Cerebellar nuclear complex (tissue), 1 donor: ENCODE data around the gene SIRT3.
"Not testable (repeated sequence)": the region's sequence is repeated elsewhere in the genome, so short reads cannot be mapped to it uniquely, and the experiment has no call there.

ENCODE experiments used
- DNase-seq, 2 experiments: peaks; one replicate each; lab custom pipeline; 2025; lab: John Stamatoyannopoulos, UW

Gene SIRT3

GRCh38 chr11:240315-240714 is 4.2 kb upstream of the SIRT3 start:
- DNase-seq: no peak

DNA sequence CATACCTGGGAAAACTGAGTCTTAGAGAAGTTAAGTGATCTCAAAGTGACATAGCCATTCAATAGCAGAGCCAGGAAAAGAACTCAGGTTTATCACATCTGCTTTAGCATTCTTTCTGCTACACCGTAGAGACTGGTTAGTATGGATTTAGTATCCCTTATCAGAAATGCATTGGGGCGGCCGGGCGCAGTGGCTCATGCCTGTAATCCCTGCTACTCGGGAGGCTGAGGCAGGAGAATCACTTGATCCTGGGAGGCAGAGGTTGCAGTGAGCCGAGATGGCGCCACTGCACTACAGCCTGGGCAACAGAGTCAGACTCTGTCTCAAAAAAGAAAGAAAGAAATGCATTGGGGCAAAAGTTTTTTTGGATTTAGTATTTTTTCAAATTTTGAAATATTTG is 2.2 kb upstream of the SIRT3 start:
- not testable (repeated sequence) for DNase-seq

GRCh38 chr11:236774-237767 is 929 bp upstream of the SIRT3 start, which contains the start of gene PSMD13:
Gene PSMD13, plus strand, starts transcription at chr11:236976. Its CDS starts 74 bp downstream, at chr11:237050.
- DNase-seq: peak in 1 of 2 experiments; percentile 21

DNA sequence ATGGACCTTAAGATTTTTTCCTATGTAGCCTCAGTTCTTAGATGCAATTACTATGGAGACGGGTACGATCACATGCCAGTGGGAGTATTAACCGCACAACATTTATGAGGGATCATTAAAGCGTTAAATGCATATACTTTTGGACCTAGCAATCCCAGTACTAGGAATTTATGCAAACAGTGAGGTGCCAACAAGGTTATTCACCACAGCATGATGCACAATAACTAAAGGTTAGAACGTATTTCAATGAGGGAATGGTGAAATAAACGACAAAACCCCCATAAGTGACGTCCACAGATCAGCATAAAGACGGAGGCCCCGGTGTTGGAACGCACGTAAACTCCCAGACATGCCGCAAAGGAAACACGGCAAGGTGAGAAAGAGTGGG is 539 bp downstream of the SIRT3 start:
- no peak for DNase-seq

GRCh38 chr11:235180-235579 is 962 bp downstream of the SIRT3 start:
- DNase-seq: no peak

GRCh38 chr11:232783-233565 is 3.2 kb downstream of the SIRT3 start:
- DNase-seq: no peak

DNA sequence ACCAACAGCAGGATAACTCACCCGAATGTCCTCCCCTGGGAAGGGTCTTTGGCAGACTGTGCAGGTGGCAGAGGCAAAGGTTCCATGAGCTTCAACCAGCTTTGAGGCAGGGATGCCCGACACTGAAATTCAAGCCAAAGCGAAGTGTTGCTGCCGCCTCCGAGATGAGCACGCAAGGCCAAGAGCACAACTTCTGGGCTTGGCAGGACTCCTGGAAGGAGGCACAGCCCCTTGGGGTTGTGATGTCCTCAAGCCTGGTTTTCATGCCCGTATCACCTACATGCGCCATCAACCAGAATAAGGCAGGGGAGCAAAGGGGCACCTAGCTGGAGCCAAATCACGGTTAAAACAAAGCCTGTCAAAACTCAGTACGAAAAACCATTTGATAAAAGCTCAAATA is 5.7 kb downstream of the SIRT3 start:
- DNase-seq: no peak

- DNase-seq: no peak
These were observed 8.2 kb downstream of the SIRT3 start for GRCh38 chr11:227824-228379.

- no peak for DNase-seq
These were observed 10.2 kb downstream of the SIRT3 start for GRCh38 chr11:225734-226453.

- no peak for DNase-seq
These were observed 11.7 kb downstream of the SIRT3 start for GRCh38 chr11:224424-224823.

DNA sequence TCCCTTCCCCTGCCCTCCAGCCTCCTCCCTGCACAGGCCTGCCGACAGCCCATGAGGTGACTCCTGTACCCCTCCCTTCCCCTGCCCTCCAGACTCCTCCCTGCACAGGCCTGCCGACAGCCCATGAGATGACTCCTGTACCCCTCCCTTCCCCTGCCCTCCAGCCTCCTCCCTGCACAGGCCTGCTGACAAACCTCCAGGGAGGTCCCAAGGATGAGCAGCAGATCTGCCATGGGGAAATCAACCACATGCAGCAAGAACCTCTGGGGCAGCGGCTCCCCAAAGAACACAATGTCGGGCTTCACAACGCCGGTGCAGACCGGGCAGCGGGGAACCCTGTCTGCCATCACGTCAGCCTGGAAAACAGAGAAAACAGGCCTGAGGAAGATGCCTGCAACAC is 12.3 kb downstream of the SIRT3 start:
- no peak for DNase-seq

DNA sequence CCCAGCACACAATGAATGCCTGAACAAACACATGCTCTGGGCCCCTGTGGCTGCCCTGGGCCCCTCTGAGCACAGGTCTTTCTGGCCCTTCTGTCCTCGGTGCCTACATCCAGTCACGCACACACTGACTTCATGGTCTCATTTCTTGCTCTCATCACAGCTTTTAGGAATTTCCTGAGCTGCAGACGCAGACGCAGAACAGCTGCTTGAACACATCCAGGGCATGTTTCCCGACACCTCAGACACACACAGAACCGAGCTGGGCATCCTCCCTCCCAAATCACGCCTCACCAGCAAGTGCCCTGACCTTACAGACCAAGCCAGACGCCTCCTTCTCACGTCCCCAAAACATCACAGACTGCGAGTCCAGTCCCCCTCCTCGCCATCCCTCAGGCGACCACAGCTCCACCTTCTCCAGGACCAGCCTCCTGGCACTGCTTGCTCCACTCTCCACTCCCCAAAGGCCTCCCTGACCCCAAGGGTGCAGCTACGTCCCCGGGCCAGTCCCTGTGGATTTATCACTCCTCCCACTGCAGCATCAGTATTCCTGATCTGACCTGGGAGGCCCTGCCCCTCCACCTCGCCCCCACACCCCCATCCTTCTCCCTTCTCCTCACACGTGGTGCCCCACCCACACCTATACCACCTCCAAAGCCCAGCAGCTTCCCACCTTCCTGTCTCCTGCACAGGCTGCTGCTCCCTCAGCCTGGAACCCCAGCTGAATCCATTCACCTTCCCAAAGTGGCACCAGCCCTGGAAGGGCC is 12.9 kb downstream of the SIRT3 start:
- no peak for DNase-seq

DNA sequence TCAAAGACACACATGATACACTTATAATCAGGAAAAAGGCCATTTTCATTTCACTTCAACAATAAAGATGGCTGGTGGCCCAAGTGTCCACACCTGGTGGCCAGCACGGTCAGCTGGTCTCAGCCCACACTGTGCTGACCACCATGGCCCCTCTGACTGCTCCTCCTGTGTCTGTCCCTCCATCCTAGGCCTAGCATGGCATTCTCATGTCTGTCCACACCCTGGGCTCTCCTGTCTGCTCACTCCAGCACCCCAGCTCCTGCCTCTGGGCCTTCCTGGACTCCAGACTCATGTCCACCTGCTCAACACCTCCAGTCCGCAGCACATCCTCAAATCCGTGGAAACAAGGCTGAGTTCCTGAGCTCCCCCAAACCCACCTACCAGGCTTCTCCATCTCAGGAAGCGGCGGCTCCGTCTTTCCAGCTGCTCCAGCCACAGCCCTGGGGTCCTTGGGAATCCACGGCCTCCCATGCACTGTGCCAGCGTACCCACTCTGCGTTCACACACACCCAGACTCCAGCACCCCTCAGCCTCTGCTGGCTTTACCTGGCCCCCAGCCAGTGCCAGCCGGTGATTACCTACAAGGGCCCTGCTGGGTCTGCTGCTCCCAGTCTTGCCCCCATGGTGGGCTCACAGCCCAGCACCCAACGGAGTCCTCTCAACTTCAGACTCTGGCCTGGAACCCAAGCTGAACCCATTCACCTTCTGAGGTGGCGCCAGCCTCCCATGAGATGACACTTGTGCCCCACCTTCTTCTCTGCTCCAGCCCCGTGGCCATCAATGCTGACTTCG is 13.9 kb downstream of the SIRT3 start:
- DNase-seq: no peak

- no peak for DNase-seq
These were observed 14.6 kb downstream of the SIRT3 start for GRCh38 chr11:221539-221938.

DNA sequence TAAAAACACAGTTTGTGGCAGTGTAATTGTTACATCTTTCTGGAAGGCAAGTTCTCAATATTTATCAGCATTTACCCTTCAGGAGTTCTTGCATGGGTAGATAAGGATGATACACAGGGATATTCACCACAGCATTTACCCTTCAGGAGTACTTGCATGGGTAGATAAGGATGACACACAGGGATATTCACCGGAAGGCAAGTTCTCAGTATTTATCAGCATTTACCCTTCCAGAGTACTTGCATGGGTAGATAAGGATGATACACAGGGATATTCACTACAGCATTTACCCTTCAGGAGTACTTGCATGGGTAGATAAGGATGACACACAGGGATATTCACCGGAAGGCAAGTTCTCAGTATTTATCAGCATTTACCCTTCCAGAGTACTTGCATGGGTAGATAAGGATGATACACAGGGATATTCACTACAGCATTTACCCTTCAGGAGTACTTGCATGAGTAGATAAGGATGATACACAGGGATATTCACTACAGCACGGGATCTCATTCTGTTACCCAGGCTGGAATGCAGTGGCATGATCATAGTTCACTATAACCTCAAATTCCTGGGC is 15.4 kb downstream of the SIRT3 start:
- DNase-seq: not testable (repeated sequence)

DNA sequence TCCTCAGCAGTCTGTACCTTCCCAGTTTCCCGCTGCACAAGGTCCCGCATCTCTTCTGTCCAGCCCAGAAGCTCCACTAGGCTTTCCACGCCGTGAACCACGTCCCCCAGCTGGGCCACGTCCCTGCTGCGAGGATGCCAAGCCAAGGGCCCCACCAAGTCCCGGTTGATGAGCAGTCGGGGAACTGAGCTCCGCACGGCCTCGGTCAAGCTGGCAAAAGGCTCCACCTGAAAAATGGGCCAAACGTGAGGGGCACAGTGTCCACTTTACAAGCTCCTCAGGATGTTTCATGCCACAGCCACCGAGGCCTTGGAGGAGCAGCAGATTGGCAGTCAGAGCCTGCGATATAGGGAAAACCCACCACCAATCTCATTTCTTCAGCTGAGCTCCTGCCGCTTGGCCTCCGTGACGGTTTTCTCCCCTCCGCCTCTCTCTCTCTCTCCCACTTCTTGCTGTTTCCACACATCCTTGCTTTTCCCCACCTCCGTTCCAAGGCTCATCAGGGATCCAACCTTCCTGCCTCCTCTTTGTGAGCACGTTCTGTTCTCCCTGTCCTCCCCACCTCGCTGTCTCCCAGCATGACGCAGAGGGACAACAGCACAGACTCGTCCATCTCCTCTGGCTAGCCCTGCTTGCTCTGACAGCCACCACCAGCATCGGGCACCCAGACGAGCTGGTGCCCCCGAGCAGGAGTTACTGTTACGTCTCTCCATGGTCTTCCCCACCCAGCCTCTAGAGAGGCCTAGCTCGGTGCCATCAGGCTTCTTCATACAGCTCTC is 17.1 kb downstream of the SIRT3 start:
- DNase-seq: no peak

DNA sequence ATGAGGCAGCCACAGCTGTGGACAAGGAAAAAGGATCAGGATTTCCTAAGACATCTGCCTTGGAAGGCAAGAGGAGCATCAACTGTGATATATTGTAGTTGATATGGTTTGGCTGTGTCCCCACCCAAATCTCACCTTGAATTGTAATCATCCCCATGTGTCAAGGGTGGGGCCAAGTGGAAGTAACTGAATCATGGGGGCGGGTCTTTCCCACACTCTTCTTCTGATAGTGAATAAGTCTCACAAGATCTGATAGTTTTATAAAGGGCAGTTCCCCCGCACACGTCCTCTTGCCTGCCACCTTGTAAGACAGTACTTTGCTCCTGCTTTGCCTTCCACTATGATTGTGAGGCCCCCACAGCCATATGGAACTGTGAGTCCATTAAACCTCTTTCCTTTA is 18.4 kb downstream of the SIRT3 start:
- no peak for DNase-seq

DNA sequence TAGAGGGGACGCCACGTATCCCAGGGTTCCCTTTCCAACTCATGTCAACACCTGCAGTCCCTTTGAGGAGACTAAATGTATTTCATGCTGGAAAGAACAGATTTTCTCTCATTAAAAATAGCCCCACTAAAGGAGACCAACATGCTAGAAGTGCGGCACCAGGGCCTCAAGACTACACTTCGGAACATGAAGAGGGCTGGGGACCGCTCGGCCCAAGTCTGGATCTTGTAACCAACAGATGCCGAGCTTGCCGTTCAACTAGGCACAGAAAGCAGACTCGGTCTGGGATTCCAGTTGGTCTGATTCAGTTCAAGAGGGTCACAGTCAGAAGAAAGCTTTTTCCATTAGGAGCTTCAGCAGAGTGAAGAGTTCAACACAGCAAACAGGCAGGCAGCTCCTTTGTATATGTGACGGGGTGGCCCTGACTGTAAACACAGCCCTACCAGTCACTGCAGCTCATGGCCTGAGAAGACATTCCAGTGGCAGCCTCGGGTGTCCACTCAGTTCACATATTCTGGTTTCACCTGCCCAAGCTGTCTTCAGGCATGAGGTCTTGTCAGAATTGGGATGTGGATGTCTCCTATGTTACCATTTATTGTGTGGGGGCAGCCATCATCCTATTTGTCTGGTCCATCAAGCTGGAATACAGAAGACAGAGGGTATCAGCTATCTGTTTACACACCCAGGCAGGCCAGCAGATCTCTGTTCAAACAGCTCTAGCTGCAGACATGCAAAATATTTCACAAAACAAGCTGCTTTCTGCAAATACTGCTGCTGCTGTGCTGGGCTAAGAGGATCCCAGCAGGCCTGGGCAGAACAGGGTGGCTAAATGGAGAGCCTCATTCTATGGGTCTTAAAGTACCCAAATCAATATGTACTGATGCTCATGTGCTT is 19.8 kb downstream of the SIRT3 start:
- DNase-seq: no peak
